Activated B cell treated with CpG ODN at 0.5 μM for 24 hours (primary cell): ENCODE results near the gene MXI1. TPM values are rescaled to one million over a fixed set of nuclear protein-coding genes. Genes with fewer than 3 reads are reported as not detected.

Source experiments
- ATAC-seq: fragments of 200-7000 bp; cut with Tn5 transposase; one replicate; pipeline ENCODE4 v1.10.0; 2021; ENCODE audit warnings: low read depth, mild to moderate bottlenecking, moderate library complexity
- CTCF ChIA-PET: fragments of 350-600 bp; sonication (Branson Sonifier 250); formaldehyde crosslinking; loops from one replicate; lab custom pipeline; 2021; ENCODE audit warnings: antibody characterized with exemption; lab: Charles Lee
- POLR2A ChIA-PET: fragments of 350-600 bp; sonication (Branson Sonifier 250); formaldehyde crosslinking; loops from one replicate; lab custom pipeline; 2021; ENCODE audit warnings: antibody characterized with exemption; lab: Charles Lee
- DNase-seq: peaks from one replicate; pipeline ENCODE4 v3.0.0; 2022
- H3K27ac Mint-ChIP-seq: one replicate; pipeline ENCODE4 v1.8.0; 2020; ENCODE audit warnings: mixed read lengths
- H3K27me3 Mint-ChIP-seq: one replicate; pipeline ENCODE4 v1.8.0; 2021; ENCODE audit warnings: mixed read lengths
- H3K36me3 Mint-ChIP-seq: one replicate; pipeline ENCODE4 v1.8.0; 2021; ENCODE audit warnings: low read depth, mixed read lengths
- H3K4me1 Mint-ChIP-seq: one replicate; pipeline ENCODE4 v1.8.0; 2021; ENCODE audit warnings: mixed read lengths
- H3K4me3 Mint-ChIP-seq: one replicate; pipeline ENCODE4 v1.8.0; 2020; ENCODE audit warnings: mild to moderate bottlenecking, mixed read lengths
- H3K9me3 Mint-ChIP-seq: one replicate; pipeline ENCODE4 v1.8.0; 2020; ENCODE audit warnings: mixed read lengths
- CTCF ChIP-seq: fragments of 200-600 bp; IDR thresholded peaks from one replicate; pipeline ENCODE4 v1.8.0; 2022; ENCODE audit warnings: antibody characterized with exemption, mild to moderate bottlenecking
- intact Hi-C: fragments of 100-400 bp; cut with micrococcal nuclease; formaldehyde crosslinking; loops from one replicate; pipeline ENCODE4 v1.15.1; 2024
- total RNA-seq: library from RNA; stranded (reverse); gene quantifications from 2 replicates; pipeline ENCODE4 v1.2.3, GENCODE V29; 2022

The MXI1 gene
- total RNA-seq, 1 donor from 2014 or later = 8.5 TPM

GRCh38 chr10:110216240-110216639 is 8.8 kb downstream of the MXI1 start:
- H3K27ac Mint-ChIP-seq = no peak overlapping the region
- no peaks in the 10 kb centered on the region for H3K9me3 Mint-ChIP-seq
- no peaks in the 10 kb centered on the region for H3K36me3 Mint-ChIP-seq
- no peak for TF ChIP-seq CTCF
- ATAC-seq (no peak), DNase-seq (no peak)
- POLR2A ChIA-PET = interaction anchor here (0.7 kb wide), 1 partner anchor 28 kb away, joined by 4 read pairs; no protein-coding TSS in a partner anchor
- intact Hi-C loops = no loop called here
- H3K27me3 Mint-ChIP-seq = peaks cover 2% of the 10 kb centered on the region
- no peak overlapping the region for H3K4me3 Mint-ChIP-seq
- peaks cover 47% of the 10 kb centered on the region for H3K4me1 Mint-ChIP-seq
- CTCF ChIA-PET = no interaction called here

GRCh38 chr10:110216942-110217661 is 9.7 kb downstream of the MXI1 start:
- H3K9me3 Mint-ChIP-seq = no peaks in the 10 kb centered on the region
- TF ChIP-seq CTCF = no peak
- CTCF ChIA-PET = interaction anchor here (0.9 to 1.0 kb wide), 2 partner anchors 11 to 62 kb away, joined by 3 read pairs; no protein-coding TSS in a partner anchor
- POLR2A ChIA-PET = no interaction called here
- peaks cover 2% of the 10 kb centered on the region for H3K27me3 Mint-ChIP-seq
- H3K36me3 Mint-ChIP-seq = no peaks in the 10 kb centered on the region
- no peak overlapping the region for H3K4me3 Mint-ChIP-seq
- intact Hi-C loops = no loop called here
- H3K27ac Mint-ChIP-seq = no peak overlapping the region
- H3K4me1 Mint-ChIP-seq = peaks cover 47% of the 10 kb centered on the region
- ATAC-seq (no peak), DNase-seq (no peak)

- Mint-ChIP-seq H3K27me3 (peaks cover 2% of the 10 kb centered on the region), H3K9me3 (no peaks in the 10 kb centered on the region), H3K36me3 (no peaks in the 10 kb centered on the region), H3K4me3 (no peak overlapping the region), H3K4me1 (peaks cover 46% of the 10 kb centered on the region), H3K27ac (no peak overlapping the region)
- ATAC-seq (no peak), DNase-seq (no peak)
- TF ChIP-seq CTCF = no peak
- intact Hi-C loops = no loop called here
- CTCF ChIA-PET = interaction anchor here (0.9 to 5.3 kb wide), 3 partner anchors 7 to 62 kb away, joined by 3 to 42 read pairs (median 3); no protein-coding TSS in a partner anchor
- POLR2A ChIA-PET = no interaction called here
Observed at GRCh38 chr10:110217662-110218008, 10.2 kb downstream of the MXI1 start.

- no peak overlapping the region for H3K4me3 Mint-ChIP-seq
- POLR2A ChIA-PET = interaction anchor here (6.0 kb wide), 1 partner anchor 9 kb away, joined by 64 read pairs; the partner anchor contains the start of gene MXI1
- H3K27me3 Mint-ChIP-seq = peaks cover 2% of the 10 kb centered on the region
- CTCF ChIA-PET = interaction anchor here (2.4 to 5.3 kb wide), 2 partner anchors 8 to 60 kb away, joined by 5 to 42 read pairs; no protein-coding TSS in a partner anchor
- H3K4me1 Mint-ChIP-seq = peaks cover 37% of the 10 kb centered on the region
- no peak overlapping the region for H3K27ac Mint-ChIP-seq
- DNase-seq (no peak), ATAC-seq (no peak)
- intact Hi-C loops = no loop called here
- H3K36me3 Mint-ChIP-seq = no peaks in the 10 kb centered on the region
- no peaks in the 10 kb centered on the region for H3K9me3 Mint-ChIP-seq
- no peak for TF ChIP-seq CTCF
Observed at GRCh38 chr10:110218632-110219031, 11.2 kb downstream of the MXI1 start.

- TF ChIP-seq CTCF = no peak
- Mint-ChIP-seq H3K4me1 (peaks cover 26% of the 10 kb centered on the region), H3K27ac (no peak overlapping the region), H3K4me3 (no peak overlapping the region), H3K9me3 (no peaks in the 10 kb centered on the region), H3K27me3 (peaks cover 2% of the 10 kb centered on the region), H3K36me3 (no peaks in the 10 kb centered on the region)
- ChIA-PET POLR2A (interaction anchor here (0.6 to 6.0 kb wide), 2 partner anchors 10 to 51 kb away, joined by 4 to 64 read pairs; partner anchors contain the start of gene MXI1), CTCF (interaction anchor here (0.9 to 5.3 kb wide), 3 partner anchors 9 to 336 kb away, joined by 3 to 42 read pairs (median 5); no protein-coding TSS in a partner anchor)
- ATAC-seq (no peak), DNase-seq (no peak)
- intact Hi-C loops = no loop called here
Observed at GRCh38 chr10:110219884-110220283, 12.5 kb downstream of the MXI1 start.
